AG04450 (cell line): ENCODE results near the gene GPR183. TPM values are rescaled to one million over a fixed set of nuclear protein-coding genes. Genes with fewer than 3 reads are reported as not detected.

Experiments
- CTCF ChIA-PET: fragments of 300-600, 350-600 bp; formaldehyde crosslinking; extraction: SDS; loops from one replicate; lab custom pipeline; 2022; ENCODE audit warnings: antibody characterized with exemption, inconsistent platforms; lab: Charles Lee
- POLR2A ChIA-PET: fragments of 350-600 bp; formaldehyde crosslinking; extraction: SDS; loops from one replicate; lab custom pipeline; 2021; ENCODE audit warnings: antibody characterized with exemption, inconsistent platforms; lab: Yijun Ruan, JAX
- DNase-seq: peaks from one replicate; pipeline ENCODE4 v3.0.0-alpha.2; 2011; ENCODE audit warnings: low read depth, low spot score
- H3K27ac ChIP-seq: one replicate; pipeline ENCODE4 v1.5.1; 2012; ENCODE audit warnings: low read depth, low read length, control low read depth
- H3K27me3 ChIP-seq: one replicate; pipeline ENCODE4 v1.6.0; 2012; ENCODE audit warnings: low read length; ENCODE audit not compliant: control insufficient read depth, insufficient read depth
- H3K4me3 ChIP-seq: 2 replicates; pipeline ENCODE4 v1.5.1; 2011; ENCODE audit warnings: mild to moderate bottlenecking, low read depth, low read length, control low read depth
- H3K9me3 ChIP-seq: 2 replicates; pipeline ENCODE4 v1.5.1; 2012; ENCODE audit warnings: low read length; ENCODE audit not compliant: control insufficient read depth, insufficient read depth
- polyA plus RNA-seq: library from polyadenylated mRNA; depleted of rRNA; stranded (reverse); fragments of >200 nt; gene quantifications from 2 replicates; pipeline ENCODE4 v1.2.3, GENCODE V29; 2011
- TF ChIP-seq, protein P1 (sequence below): IDR thresholded peaks from 2 replicates; pipeline ENCODE4 v1.5.1; 2011; ENCODE audit warnings: low read depth, low read length, control low read depth, inconsistent platforms

The GPR183 gene
- polyA plus RNA-seq, 1 experiment, result 0.06 TPM

DNA sequence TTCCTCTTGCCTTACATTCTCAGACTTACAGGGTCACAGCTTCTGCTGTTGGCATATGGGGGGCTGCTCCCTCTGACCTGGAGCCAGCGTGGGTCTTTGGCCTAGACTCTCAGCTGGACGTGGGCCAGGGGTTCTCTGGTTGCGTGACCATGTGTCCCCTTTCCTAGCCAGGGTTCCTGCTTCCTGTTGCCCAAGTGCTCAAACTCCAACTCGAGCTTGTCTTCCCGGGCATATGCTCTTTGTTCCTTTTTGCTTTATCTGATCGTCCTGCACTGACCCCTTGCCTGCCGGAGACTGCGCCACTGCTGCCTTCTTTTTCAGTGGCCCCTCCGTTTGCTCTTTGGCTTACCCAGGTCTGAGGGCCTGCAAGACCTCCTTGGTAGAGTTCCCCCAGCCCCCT lies 25.3 kb upstream of the GPR183 start:
- TF ChIP-seq, protein P1, sequence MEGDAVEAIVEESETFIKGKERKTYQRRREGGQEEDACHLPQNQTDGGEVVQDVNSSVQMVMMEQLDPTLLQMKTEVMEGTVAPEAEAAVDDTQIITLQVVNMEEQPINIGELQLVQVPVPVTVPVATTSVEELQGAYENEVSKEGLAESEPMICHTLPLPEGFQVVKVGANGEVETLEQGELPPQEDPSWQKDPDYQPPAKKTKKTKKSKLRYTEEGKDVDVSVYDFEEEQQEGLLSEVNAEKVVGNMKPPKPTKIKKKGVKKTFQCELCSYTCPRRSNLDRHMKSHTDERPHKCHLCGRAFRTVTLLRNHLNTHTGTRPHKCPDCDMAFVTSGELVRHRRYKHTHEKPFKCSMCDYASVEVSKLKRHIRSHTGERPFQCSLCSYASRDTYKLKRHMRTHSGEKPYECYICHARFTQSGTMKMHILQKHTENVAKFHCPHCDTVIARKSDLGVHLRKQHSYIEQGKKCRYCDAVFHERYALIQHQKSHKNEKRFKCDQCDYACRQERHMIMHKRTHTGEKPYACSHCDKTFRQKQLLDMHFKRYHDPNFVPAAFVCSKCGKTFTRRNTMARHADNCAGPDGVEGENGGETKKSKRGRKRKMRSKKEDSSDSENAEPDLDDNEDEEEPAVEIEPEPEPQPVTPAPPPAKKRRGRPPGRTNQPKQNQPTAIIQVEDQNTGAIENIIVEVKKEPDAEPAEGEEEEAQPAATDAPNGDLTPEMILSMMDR, result no peak
- H3K27ac ChIP-seq, result no peak overlapping the region
- CTCF ChIA-PET, result interaction anchor here (0.5 kb wide), 1 partner anchor 202 kb away, joined by 3 read pairs; no protein-coding TSS in a partner anchor

GRCh38 chr13:99331881-99332293 lies 24.7 kb upstream of the GPR183 start:
- POLR2A ChIA-PET, result no interaction called here
- no peak for DNase-seq
- TF ChIP-seq, protein P1, result no peak
- Histone ChIP-seq H3K27me3 (no peaks in the 10 kb centered on the region), H3K9me3 (no peaks in the 10 kb centered on the region; the same call in 1 of the 2 replicates), H3K4me3 (no peak overlapping the region), H3K27ac (no peak overlapping the region)
- CTCF ChIA-PET, result interaction anchor here (0.5 to 2.2 kb wide), 2 partner anchors 105 to 202 kb away, joined by 3 to 13 read pairs; no protein-coding TSS in a partner anchor

More for the DNA sequence above, 25.3 kb upstream of the GPR183 start:
- DNase-seq, result no peak
- Histone ChIP-seq H3K4me3 (no peak overlapping the region), H3K9me3 (no peaks in the 10 kb centered on the region; the same call in 1 of the 2 replicates), H3K27me3 (no peaks in the 10 kb centered on the region)
- POLR2A ChIA-PET, result no interaction called here

- no peak overlapping the region for H3K27ac ChIP-seq
- TF ChIP-seq, protein P1, result no peak
- ChIA-PET POLR2A (no interaction called here), CTCF (interaction anchor here (0.9 to 2.2 kb wide), 3 partner anchors 16 to 106 kb away, joined by 3 to 13 read pairs (median 3); no protein-coding TSS in a partner anchor)
- no peak overlapping the region for H3K4me3 ChIP-seq
- DNase-seq, result no peak
- no peaks in the 10 kb centered on the region for H3K27me3 ChIP-seq
- H3K9me3 ChIP-seq, result no peaks in the 10 kb centered on the region; the same call in 1 of the 2 replicates
Measured at GRCh38 chr13:99330942-99331341, 23.7 kb upstream of the GPR183 start.

DNA sequence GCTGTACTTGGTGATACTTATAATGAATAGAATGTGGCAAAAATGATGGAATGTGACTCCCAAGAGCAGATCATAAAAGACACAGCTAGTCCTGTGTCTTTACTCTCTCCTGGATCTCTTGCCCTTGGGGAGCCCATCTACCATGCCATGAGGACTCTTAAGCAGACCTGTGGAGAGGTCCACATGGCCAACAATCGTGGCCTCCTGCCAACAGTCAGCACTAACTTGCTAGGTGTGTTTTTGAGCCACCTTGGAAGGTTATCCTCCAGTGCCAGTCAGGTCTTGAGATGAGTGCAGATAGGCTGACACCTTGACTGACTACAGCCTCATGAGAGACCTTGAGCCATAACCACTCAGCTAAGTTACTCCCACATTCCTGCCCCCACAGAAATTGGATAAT lies 22.3 kb upstream of the GPR183 start:
- H3K27me3 ChIP-seq, result no peaks in the 10 kb centered on the region
- H3K27ac ChIP-seq, result peak overlapping the region; percentile 4
- no peak for DNase-seq
- no peak overlapping the region for H3K4me3 ChIP-seq
- POLR2A ChIA-PET, result no interaction called here
- TF ChIP-seq, protein P1, result no peak
- CTCF ChIA-PET, result interaction anchor here (0.8 kb wide), 1 partner anchor 60 kb away, joined by 4 read pairs; no protein-coding TSS in a partner anchor
- no peaks in the 10 kb centered on the region; the same call in 1 of the 2 replicates for H3K9me3 ChIP-seq

DNA sequence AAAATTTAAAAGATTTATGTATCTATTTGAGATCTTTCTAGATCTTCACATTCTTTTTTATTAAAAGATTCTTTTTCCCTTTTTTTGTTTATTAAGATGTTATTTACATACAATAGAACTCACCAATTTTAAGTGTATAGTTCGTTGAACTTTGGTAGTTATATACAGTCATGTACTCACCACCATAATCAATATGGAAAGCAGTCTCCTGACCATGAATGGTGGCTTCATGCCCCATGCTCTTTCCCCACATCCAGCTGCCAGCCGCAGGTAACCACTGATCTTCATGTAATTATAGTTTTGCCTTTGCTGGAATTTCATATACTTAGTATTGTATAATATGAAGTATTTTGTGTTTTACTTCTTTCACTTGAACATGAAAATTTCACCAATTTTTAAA lies 20.6 kb upstream of the GPR183 start:
- no peak for DNase-seq
- Histone ChIP-seq H3K9me3 (no peaks in the 10 kb centered on the region; the same call in 1 of the 2 replicates), H3K27ac (no peak overlapping the region), H3K4me3 (no peak overlapping the region), H3K27me3 (no peaks in the 10 kb centered on the region)
- ChIA-PET POLR2A (no interaction called here), CTCF (interaction anchor here (0.6 kb wide), 1 partner anchor 32 kb away, joined by 4 read pairs; no protein-coding TSS in a partner anchor)
- TF ChIP-seq, protein P1, result no peak
